ENCODE data around the gene AMER3.

Gene AMER3

GRCh38 chr2:130724455-130724854 lies 30.9 kb upstream of the AMER3 start:
- Histone ChIP-seq H3K9ac (ENCODE audit: low read depth, low read length, poor library complexity, severe bottlenecking) (no peak overlapping the region), H3K4me2 (ENCODE audit: low read depth, low read length, poor library complexity, severe bottlenecking) (no peak overlapping the region), H3K79me2 (ENCODE audit: insufficient read depth, low read length) (no peaks in the 10 kb centered on the region), H3K9me3 (ENCODE audit: insufficient read depth, low read depth, low read length) (no peaks in the 10 kb centered on the region; the same call in 1 of the 2 replicates), H3K27me3 (ENCODE audit: insufficient read depth, low read length, poor library complexity, severe bottlenecking) (no peaks in the 10 kb centered on the region), H4K20me1 (ENCODE audit: insufficient read depth, low read length, poor library complexity, severe bottlenecking) (no peaks in the 10 kb centered on the region), H3K4me3 (ENCODE audit: low read length, poor library complexity, severe bottlenecking) (no peak overlapping the region), H3K4me1 (ENCODE audit: insufficient read depth, low read length, poor library complexity, severe bottlenecking) (no peaks in the 10 kb centered on the region), H3K36me3 (ENCODE audit: insufficient read depth, low read length) (no peaks in the 10 kb centered on the region), H3F3A (ENCODE audit: low read depth) (no peaks in the 10 kb centered on the region), H3K9me2 (replicated peaks; ENCODE audit: low read depth, low read length) (no peaks in the 10 kb centered on the region), H2AFZ (ENCODE audit: low read length) (no peak overlapping the region)
- TF ChIP-seq CTCF (conservative IDR thresholded peaks at IDR 0.05; ENCODE audit: low read length) (no peak), EZH2phosphoT487 (IDR thresholded peaks at IDR 0.05; ENCODE audit: borderline replicate concordance) (no peak)

- Histone ChIP-seq H3K9me3 (ENCODE audit: insufficient read depth, low read depth, low read length) (no peaks in the 10 kb centered on the region; the same call in 1 of the 2 replicates), H3K4me2 (ENCODE audit: low read depth, low read length, poor library complexity, severe bottlenecking) (no peak overlapping the region), H2AFZ (ENCODE audit: low read length) (no peak overlapping the region), H3K36me3 (ENCODE audit: insufficient read depth, low read length) (no peaks in the 10 kb centered on the region), H3K79me2 (ENCODE audit: insufficient read depth, low read length) (no peaks in the 10 kb centered on the region), H3K4me3 (ENCODE audit: low read length, poor library complexity, severe bottlenecking) (no peak overlapping the region), H4K20me1 (ENCODE audit: insufficient read depth, low read length, poor library complexity, severe bottlenecking) (no peaks in the 10 kb centered on the region), H3K4me1 (ENCODE audit: insufficient read depth, low read length, poor library complexity, severe bottlenecking) (no peaks in the 10 kb centered on the region), H3K27me3 (ENCODE audit: insufficient read depth, low read length, poor library complexity, severe bottlenecking) (no peaks in the 10 kb centered on the region), H3K9me2 (replicated peaks; ENCODE audit: low read depth, low read length) (no peaks in the 10 kb centered on the region), H3K9ac (ENCODE audit: low read depth, low read length, poor library complexity, severe bottlenecking) (no peak overlapping the region), H3F3A (ENCODE audit: low read depth) (no peaks in the 10 kb centered on the region)
- TF ChIP-seq CTCF (conservative IDR thresholded peaks at IDR 0.05; ENCODE audit: low read length) = no peak
- TF ChIP-seq EZH2phosphoT487 (IDR thresholded peaks at IDR 0.05; ENCODE audit: borderline replicate concordance) = no peak
Measured at GRCh38 chr2:130726614-130727180, 28.6 kb upstream of the AMER3 start.

GRCh38 chr2:130727286-130727924 lies 27.9 kb upstream of the AMER3 start:
- no peak overlapping the region for H2AFZ ChIP-seq (ENCODE audit: low read length)
- H3F3A ChIP-seq (ENCODE audit: low read depth) = no peaks in the 10 kb centered on the region
- no peaks in the 10 kb centered on the region for H4K20me1 ChIP-seq (ENCODE audit: insufficient read depth, low read length, poor library complexity, severe bottlenecking)
- no peaks in the 10 kb centered on the region for H3K27me3 ChIP-seq (ENCODE audit: insufficient read depth, low read length, poor library complexity, severe bottlenecking)
- H3K9me3 ChIP-seq (ENCODE audit: insufficient read depth, low read depth, low read length) = no peaks in the 10 kb centered on the region; the same call in 1 of the 2 replicates
- no peaks in the 10 kb centered on the region for H3K36me3 ChIP-seq (ENCODE audit: insufficient read depth, low read length)
- H3K9ac ChIP-seq (ENCODE audit: low read depth, low read length, poor library complexity, severe bottlenecking) = no peak overlapping the region
- H3K79me2 ChIP-seq (ENCODE audit: insufficient read depth, low read length) = no peaks in the 10 kb centered on the region
- TF ChIP-seq EZH2phosphoT487 (IDR thresholded peaks at IDR 0.05; ENCODE audit: borderline replicate concordance) (no peak), CTCF (conservative IDR thresholded peaks at IDR 0.05; ENCODE audit: low read length) (no peak)
- H3K4me1 ChIP-seq (ENCODE audit: insufficient read depth, low read length, poor library complexity, severe bottlenecking) = no peaks in the 10 kb centered on the region
- H3K4me2 ChIP-seq (ENCODE audit: low read depth, low read length, poor library complexity, severe bottlenecking) = no peak overlapping the region
- no peak overlapping the region for H3K4me3 ChIP-seq (ENCODE audit: low read length, poor library complexity, severe bottlenecking)
- no peaks in the 10 kb centered on the region for H3K9me2 ChIP-seq (replicated peaks; ENCODE audit: low read depth, low read length)

Data from Loucy (cell line).